ENCODE measurements around the gene FH.

DNA sequence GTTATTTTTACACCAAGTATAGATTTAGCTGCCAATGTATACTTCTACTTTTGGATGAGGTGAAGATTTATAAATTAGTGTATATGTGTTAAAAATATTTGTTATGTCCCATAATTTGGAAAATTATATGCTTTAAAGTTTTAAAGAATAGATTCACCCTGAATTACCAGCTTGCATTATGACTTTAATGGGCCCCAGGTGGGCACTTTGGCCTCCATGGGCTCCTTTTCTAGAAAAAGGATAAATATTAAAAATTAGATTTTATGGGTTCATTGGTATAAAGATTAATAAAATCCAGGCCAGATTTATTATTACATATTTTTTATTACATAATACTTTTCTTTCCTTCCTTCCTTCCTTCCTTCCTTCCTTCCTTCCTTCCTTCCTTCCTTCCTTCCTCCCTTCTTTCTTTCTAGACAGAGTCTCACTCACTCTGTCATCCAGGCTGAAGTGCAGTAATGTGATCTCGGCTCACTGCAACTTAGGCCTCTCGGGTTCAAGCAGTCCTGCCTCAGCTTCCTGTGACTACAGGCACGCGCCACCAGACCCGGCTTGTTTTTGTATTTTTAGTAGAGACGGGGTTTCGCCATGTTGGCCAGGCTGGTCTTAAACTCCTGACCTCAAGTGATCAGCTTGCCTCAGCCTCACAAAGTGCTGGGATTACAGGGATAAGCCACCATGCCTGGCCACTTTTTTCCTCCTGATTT, 34.5 kb upstream of the FH start:
- TF ChIP-seq, protein P1, sequence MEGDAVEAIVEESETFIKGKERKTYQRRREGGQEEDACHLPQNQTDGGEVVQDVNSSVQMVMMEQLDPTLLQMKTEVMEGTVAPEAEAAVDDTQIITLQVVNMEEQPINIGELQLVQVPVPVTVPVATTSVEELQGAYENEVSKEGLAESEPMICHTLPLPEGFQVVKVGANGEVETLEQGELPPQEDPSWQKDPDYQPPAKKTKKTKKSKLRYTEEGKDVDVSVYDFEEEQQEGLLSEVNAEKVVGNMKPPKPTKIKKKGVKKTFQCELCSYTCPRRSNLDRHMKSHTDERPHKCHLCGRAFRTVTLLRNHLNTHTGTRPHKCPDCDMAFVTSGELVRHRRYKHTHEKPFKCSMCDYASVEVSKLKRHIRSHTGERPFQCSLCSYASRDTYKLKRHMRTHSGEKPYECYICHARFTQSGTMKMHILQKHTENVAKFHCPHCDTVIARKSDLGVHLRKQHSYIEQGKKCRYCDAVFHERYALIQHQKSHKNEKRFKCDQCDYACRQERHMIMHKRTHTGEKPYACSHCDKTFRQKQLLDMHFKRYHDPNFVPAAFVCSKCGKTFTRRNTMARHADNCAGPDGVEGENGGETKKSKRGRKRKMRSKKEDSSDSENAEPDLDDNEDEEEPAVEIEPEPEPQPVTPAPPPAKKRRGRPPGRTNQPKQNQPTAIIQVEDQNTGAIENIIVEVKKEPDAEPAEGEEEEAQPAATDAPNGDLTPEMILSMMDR (conservative IDR thresholded peaks at IDR 0.05; ENCODE audit: low read length), result no peak
- TF ChIP-seq EZH2phosphoT487 (IDR thresholded peaks at IDR 0.05; ENCODE audit: borderline replicate concordance, low read depth, low read length), result no peak

All from OCI-LY7 (cell line).